ENCODE data around the gene TBL3.
"Not testable (repeated sequence)": the region's sequence is repeated elsewhere in the genome, so short reads cannot be mapped to it uniquely, and the experiment has no call there.

TBL3 gene

GRCh38 chr16:2002406-2003230, 30.8 kb downstream of the TBL3 start:
- no peak for DNase-seq

GRCh38 chr16:2003231-2003826, 31.5 kb downstream of the TBL3 start:
- DNase-seq, result no peak

GRCh38 chr16:2003827-2004641, 32.2 kb downstream of the TBL3 start:
- DNase-seq, result peak; percentile 88

GRCh38 chr16:2004795-2005517, 33.1 kb downstream of the TBL3 start:
- DNase-seq, result no peak

- peak; percentile 39 for DNase-seq
Observed at GRCh38 chr16:2005646-2006045, 33.8 kb downstream of the TBL3 start.

GRCh38 chr16:2006317-2006716, 34.5 kb downstream of the TBL3 start:
- no peak for DNase-seq

GRCh38 chr16:2007081-2007836, 35.4 kb downstream of the TBL3 start:
- DNase-seq, result no peak

GRCh38 chr16:2008009-2008526, 36.2 kb downstream of the TBL3 start:
- DNase-seq, result no peak

- no peak for DNase-seq
Observed at GRCh38 chr16:2008631-2009163, 36.8 kb downstream of the TBL3 start.

GRCh38 chr16:2009164-2009711, 37.4 kb downstream of the TBL3 start:
- DNase-seq, result no peak

- peak; percentile 49 for DNase-seq
Observed at GRCh38 chr16:2009791-2010510, 38.1 kb downstream of the TBL3 start, which contains the start of gene ZNF598. TSS of gene ZNF598 (minus strand) at chr16:2009821.

- DNase-seq, result not testable (repeated sequence)
Observed at GRCh38 chr16:2011726-2012125, 39.9 kb downstream of the TBL3 start.

- no peak for DNase-seq
Observed at GRCh38 chr16:2013527-2013926, 41.7 kb downstream of the TBL3 start.

GRCh38 chr16:2015117-2015946, 43.5 kb downstream of the TBL3 start:
- no peak for DNase-seq

- no peak for DNase-seq
Observed at GRCh38 chr16:2015947-2016208, 44.0 kb downstream of the TBL3 start.

GRCh38 chr16:2016407-2016922, 44.6 kb downstream of the TBL3 start:
- no peak for DNase-seq

- no peak for DNase-seq
Observed at GRCh38 chr16:2019518-2019920, 47.7 kb downstream of the TBL3 start, which contains the start of gene NPW. TSS of gene NPW (plus strand) at chr16:2019785.

- DNase-seq, result no peak
Observed at GRCh38 chr16:2019921-2020831, 48.3 kb downstream of the TBL3 start.

GRCh38 chr16:2022723-2023091, 50.9 kb downstream of the TBL3 start:
- DNase-seq, result no peak
